Tongue (tissue), 2 donors: Measurements from ENCODE around the gene FAM118B. TPM values are rescaled to one million over a fixed set of nuclear protein-coding genes. Genes with fewer than 3 reads are reported as not detected.

Experiments used
- small RNA-seq: library from RNA; depleted of rRNA; stranded (forward); fragments of <200 nt; gene quantifications from one replicate; pipeline ENCODE3, GENCODE V24; 2014; ENCODE audit warnings: low replicate concordance
- total RNA-seq: library from RNA; depleted of rRNA; stranded (reverse); fragments of >200 nt; gene quantifications from one replicate; pipeline ENCODE4 v1.2.3, GENCODE V29; 2014

The FAM118B gene
- total RNA-seq, 1 donor from 2014 or later: 17.1 TPM

Small RNA genes lying within 50 kb of the gene (small RNA-seq; reads per million reads assigned to genes)
- gene AP001893.2 (not detected), gene RN7SL351P (not detected), gene RNU4-86P (not detected)

Other genes starting within 250 kb of the FAM118B start
- 35.2 TPM for gene CDON, start 148.9 kb upstream of the FAM118B start, total RNA-seq
- 58.2 TPM for gene RPUSD4, start 132 bp upstream of the FAM118B start, total RNA-seq
- gene SRPRA, start 57.1 kb downstream of the FAM118B start, total RNA-seq: 56.4 TPM
- gene FOXRED1, start 57.4 kb downstream of the FAM118B start, total RNA-seq: 20.9 TPM
- gene TIRAP, start 71.3 kb downstream of the FAM118B start, total RNA-seq: 4.5 TPM
- gene DCPS, start 92.3 kb downstream of the FAM118B start, total RNA-seq: 15.7 TPM
- gene ST3GAL4, start 143.9 kb downstream of the FAM118B start, total RNA-seq: 30.9 TPM